ENCODE data around the gene ALX4.

DNA sequence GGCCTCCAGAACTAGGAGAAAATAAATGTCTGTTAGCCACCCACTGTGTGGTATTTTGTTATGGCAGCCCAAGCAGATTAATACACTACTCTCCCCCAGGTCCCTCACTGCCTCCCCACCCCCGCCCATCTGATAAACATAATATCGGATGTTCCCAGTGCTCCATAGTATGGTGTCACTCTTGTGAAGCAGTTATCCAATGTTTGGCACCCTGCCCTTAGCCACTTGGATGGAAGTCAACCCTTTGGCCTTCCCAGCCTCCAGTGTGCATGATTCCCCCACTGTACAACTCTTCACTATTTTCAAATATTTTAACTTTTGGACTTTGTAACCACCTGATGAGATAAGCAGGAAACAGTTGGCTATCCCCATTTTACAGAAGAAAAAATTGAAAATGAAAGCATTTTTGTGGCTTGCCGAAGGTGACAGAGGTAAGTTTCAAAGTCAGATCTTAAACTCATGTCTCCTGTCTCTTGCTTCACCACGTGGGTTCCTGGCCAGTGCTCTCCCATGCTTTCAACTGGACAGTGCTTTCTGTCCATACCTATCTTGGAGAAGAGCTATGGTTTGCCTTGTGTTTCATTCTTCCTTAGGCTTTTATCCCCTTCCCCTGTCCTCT lies 53.2 kb downstream of the ALX4 start:
- TF ChIP-seq, protein P1, sequence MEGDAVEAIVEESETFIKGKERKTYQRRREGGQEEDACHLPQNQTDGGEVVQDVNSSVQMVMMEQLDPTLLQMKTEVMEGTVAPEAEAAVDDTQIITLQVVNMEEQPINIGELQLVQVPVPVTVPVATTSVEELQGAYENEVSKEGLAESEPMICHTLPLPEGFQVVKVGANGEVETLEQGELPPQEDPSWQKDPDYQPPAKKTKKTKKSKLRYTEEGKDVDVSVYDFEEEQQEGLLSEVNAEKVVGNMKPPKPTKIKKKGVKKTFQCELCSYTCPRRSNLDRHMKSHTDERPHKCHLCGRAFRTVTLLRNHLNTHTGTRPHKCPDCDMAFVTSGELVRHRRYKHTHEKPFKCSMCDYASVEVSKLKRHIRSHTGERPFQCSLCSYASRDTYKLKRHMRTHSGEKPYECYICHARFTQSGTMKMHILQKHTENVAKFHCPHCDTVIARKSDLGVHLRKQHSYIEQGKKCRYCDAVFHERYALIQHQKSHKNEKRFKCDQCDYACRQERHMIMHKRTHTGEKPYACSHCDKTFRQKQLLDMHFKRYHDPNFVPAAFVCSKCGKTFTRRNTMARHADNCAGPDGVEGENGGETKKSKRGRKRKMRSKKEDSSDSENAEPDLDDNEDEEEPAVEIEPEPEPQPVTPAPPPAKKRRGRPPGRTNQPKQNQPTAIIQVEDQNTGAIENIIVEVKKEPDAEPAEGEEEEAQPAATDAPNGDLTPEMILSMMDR (IDR thresholded peaks at IDR 0.05): no peak
- no peak for TF ChIP-seq EP300 (IDR thresholded peaks at IDR 0.05)
- no peak for TF ChIP-seq POLR2A (IDR thresholded peaks at IDR 0.05; ENCODE audit: low read depth)
- no peak for TF ChIP-seq POLR2AphosphoS5 (IDR thresholded peaks at IDR 0.05)
